Activated CD4-positive, alpha-beta T cell treated with anti-CD3 and anti-CD28 coated beads, Interleukin-2, amount 50 U/mL, for 24 hours (primary cell): ENCODE data around the gene MICB.

ENCODE experiments used
- DNase-seq, 2 donors: peaks; one replicate each; pipeline ENCODE4 v3.0.0-alpha.2; 2020; ENCODE audit warnings: low read depth in 1 of 2, low spot score in 1 of 2

Gene MICB

GRCh38 chr6:31559606-31559957 is 61.6 kb downstream of the MICB start:
- no peak for DNase-seq

GRCh38 chr6:31559958-31560696 is 62.2 kb downstream of the MICB start:
- DNase-seq = no peak

GRCh38 chr6:31560697-31561058 is 62.7 kb downstream of the MICB start:
- no peak for DNase-seq
